DOHH2 (cell line): ENCODE measurements around the gene PSD4.

ENCODE experiments used
- EZH2phosphoT487 ChIP-seq: fragments of 200-600 bp; sonication (generic); IDR thresholded peaks from 2 replicates; pipeline ENCODE4 v1.6.1; 2017; ENCODE audit warnings: borderline replicate concordance, mild to moderate bottlenecking, antibody characterized with exemption, low read length, moderate library complexity, mixed read lengths
- TF ChIP-seq, protein P1 (sequence below): fragments of 200-600 bp; sonication (generic); IDR thresholded peaks from one replicate; pipeline ENCODE4 v1.5.1; 2014; ENCODE audit warnings: antibody characterized with exemption, mild to moderate bottlenecking, low read depth, low read length; ENCODE audit not compliant: poor library complexity, severe bottlenecking

DNA sequence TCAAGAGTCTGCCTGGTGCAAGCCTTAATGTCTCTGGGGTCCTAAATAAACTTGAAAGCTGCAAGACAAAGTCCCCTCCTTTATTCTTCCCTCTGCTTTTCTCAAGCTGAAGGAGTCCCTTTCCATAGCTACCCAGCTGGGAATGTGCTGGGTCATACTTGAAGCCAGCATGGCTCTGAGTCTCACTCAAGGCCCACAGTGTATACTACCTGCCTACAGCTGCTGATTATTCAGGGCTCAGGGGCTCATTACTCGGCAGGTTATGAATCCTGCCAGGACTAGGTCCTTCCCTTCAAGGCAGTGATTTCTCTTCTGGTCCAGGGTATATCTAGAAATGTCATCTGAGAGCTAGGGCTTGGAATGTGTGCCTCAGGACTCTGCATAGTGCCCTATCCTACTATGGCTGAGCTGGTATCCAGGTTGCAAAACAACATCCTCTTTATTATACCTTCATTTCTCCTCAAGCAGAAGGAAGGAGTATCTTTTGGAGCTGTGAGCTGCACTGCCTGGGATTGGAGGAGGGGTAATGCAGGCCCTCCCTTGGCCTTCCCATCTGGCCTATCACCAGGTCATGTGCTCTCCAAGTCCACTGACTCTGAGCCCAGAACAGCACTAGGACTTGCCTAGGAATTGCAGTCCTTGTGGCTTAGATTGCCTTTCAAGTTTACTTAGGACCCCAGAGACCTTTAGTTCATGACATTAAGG is 24.1 kb upstream of the PSD4 start:
- TF ChIP-seq, protein P1, sequence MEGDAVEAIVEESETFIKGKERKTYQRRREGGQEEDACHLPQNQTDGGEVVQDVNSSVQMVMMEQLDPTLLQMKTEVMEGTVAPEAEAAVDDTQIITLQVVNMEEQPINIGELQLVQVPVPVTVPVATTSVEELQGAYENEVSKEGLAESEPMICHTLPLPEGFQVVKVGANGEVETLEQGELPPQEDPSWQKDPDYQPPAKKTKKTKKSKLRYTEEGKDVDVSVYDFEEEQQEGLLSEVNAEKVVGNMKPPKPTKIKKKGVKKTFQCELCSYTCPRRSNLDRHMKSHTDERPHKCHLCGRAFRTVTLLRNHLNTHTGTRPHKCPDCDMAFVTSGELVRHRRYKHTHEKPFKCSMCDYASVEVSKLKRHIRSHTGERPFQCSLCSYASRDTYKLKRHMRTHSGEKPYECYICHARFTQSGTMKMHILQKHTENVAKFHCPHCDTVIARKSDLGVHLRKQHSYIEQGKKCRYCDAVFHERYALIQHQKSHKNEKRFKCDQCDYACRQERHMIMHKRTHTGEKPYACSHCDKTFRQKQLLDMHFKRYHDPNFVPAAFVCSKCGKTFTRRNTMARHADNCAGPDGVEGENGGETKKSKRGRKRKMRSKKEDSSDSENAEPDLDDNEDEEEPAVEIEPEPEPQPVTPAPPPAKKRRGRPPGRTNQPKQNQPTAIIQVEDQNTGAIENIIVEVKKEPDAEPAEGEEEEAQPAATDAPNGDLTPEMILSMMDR = no peak
- TF ChIP-seq EZH2phosphoT487 = no peak
